Measurements from ENCODE around the gene GSG1L. TPM values are rescaled to one million over a fixed set of nuclear protein-coding genes. Genes with fewer than 3 reads are reported as not detected.
"Not testable (repeated sequence)": the region's sequence is repeated elsewhere in the genome, so short reads cannot be mapped to it uniquely, and the experiment has no call there.

GSG1L gene
- polyA plus RNA-seq, 3 donors, result 0.75 to 0.96 (median 0.77) TPM

GRCh38 chr16:28001184-28001583 is 62.3 kb downstream of the GSG1L start:
- DNase-seq (ENCODE audit: extremely low read depth in 1 of 11, low read depth in 9 of 11, low spot score in 4 of 11), result no peak

- DNase-seq (ENCODE audit: extremely low read depth in 1 of 11, low read depth in 9 of 11, low spot score in 4 of 11), result no peak
Observed at GRCh38 chr16:28000314-28001169, 63.0 kb downstream of the GSG1L start.

- DNase-seq (ENCODE audit: extremely low read depth in 1 of 11, low read depth in 9 of 11, low spot score in 4 of 11), result no peak
Observed at GRCh38 chr16:27999687-28000086, 63.8 kb downstream of the GSG1L start.

- no peak for DNase-seq (ENCODE audit: extremely low read depth in 1 of 11, low read depth in 9 of 11, low spot score in 4 of 11)
Observed at GRCh38 chr16:27995378-27995777, 68.1 kb downstream of the GSG1L start.

GRCh38 chr16:27994686-27995085 is 68.8 kb downstream of the GSG1L start:
- no peak for DNase-seq (ENCODE audit: extremely low read depth in 1 of 11, low read depth in 9 of 11, low spot score in 4 of 11)

- no peak for DNase-seq (ENCODE audit: extremely low read depth in 1 of 11, low read depth in 9 of 11, low spot score in 4 of 11)
Observed at GRCh38 chr16:27993587-27993986, 69.9 kb downstream of the GSG1L start.

GRCh38 chr16:27991876-27992275 is 71.6 kb downstream of the GSG1L start:
- no peak for DNase-seq (ENCODE audit: extremely low read depth in 1 of 11, low read depth in 9 of 11, low spot score in 4 of 11)

GRCh38 chr16:27985981-27986380 is 77.5 kb downstream of the GSG1L start:
- DNase-seq (ENCODE audit: extremely low read depth in 1 of 11, low read depth in 9 of 11, low spot score in 4 of 11), result no peak

GRCh38 chr16:27984121-27984520 is 79.4 kb downstream of the GSG1L start:
- no peak for DNase-seq (ENCODE audit: extremely low read depth in 1 of 11, low read depth in 9 of 11, low spot score in 4 of 11)

- DNase-seq (ENCODE audit: extremely low read depth in 1 of 11, low read depth in 9 of 11, low spot score in 4 of 11), result no peak
Observed at GRCh38 chr16:27983244-27983643, 80.3 kb downstream of the GSG1L start.

- no peak for DNase-seq (ENCODE audit: extremely low read depth in 1 of 11, low read depth in 9 of 11, low spot score in 4 of 11)
Observed at GRCh38 chr16:27982184-27982583, 81.3 kb downstream of the GSG1L start.

GRCh38 chr16:27980919-27981700 is 82.4 kb downstream of the GSG1L start:
- DNase-seq (ENCODE audit: extremely low read depth in 1 of 11, low read depth in 9 of 11, low spot score in 4 of 11), result no peak

GRCh38 chr16:27980076-27980775 is 83.3 kb downstream of the GSG1L start:
- DNase-seq (ENCODE audit: extremely low read depth in 1 of 11, low read depth in 9 of 11, low spot score in 4 of 11), result no peak

GRCh38 chr16:27979668-27980067 is 83.8 kb downstream of the GSG1L start:
- not testable (repeated sequence) for DNase-seq (ENCODE audit: extremely low read depth in 1 of 11, low read depth in 9 of 11, low spot score in 4 of 11)

GRCh38 chr16:27978876-27979275 is 84.6 kb downstream of the GSG1L start:
- no peak for DNase-seq (ENCODE audit: extremely low read depth in 1 of 11, low read depth in 9 of 11, low spot score in 4 of 11)

GRCh38 chr16:27977966-27978365 is 85.5 kb downstream of the GSG1L start:
- DNase-seq (ENCODE audit: extremely low read depth in 1 of 11, low read depth in 9 of 11, low spot score in 4 of 11), result no peak

- DNase-seq (ENCODE audit: extremely low read depth in 1 of 11, low read depth in 9 of 11, low spot score in 4 of 11), result no peak
Observed at GRCh38 chr16:27976990-27977389, 86.5 kb downstream of the GSG1L start.

GRCh38 chr16:27974896-27975540 is 88.5 kb downstream of the GSG1L start:
- DNase-seq (ENCODE audit: extremely low read depth in 1 of 11, low read depth in 9 of 11, low spot score in 4 of 11), result no peak

- DNase-seq (ENCODE audit: extremely low read depth in 1 of 11, low read depth in 9 of 11, low spot score in 4 of 11), result no peak
Observed at GRCh38 chr16:27973678-27974077, 89.8 kb downstream of the GSG1L start.

All from renal cortex interstitium (tissue), 11 donors.